Pulmonary artery endothelial cell (primary cell): Measurements from ENCODE around the gene AMACR. TPM values are rescaled to one million over a fixed set of nuclear protein-coding genes. Genes with fewer than 3 reads are reported as not detected.
"Not testable (repeated sequence)": the region's sequence is repeated elsewhere in the genome, so short reads cannot be mapped to it uniquely, and the experiment has no call there.

Experiments used
- DNase-seq: peaks from one replicate; pipeline ENCODE4 v3.0.0-alpha.2; 2011; ENCODE audit warnings: low read depth, low spot score
- total RNA-seq: library from RNA; depleted of rRNA; stranded (reverse); fragments of >200 nt; gene quantifications from 2 replicates; pipeline ENCODE4 v1.2.3, GENCODE V29; 2014

The AMACR gene
- total RNA-seq, 1 donor from 2014 or later = 8.9 TPM

GRCh38 chr5:34037726-34038125 lies 29.9 kb upstream of the AMACR start:
- no peak for DNase-seq

DNA sequence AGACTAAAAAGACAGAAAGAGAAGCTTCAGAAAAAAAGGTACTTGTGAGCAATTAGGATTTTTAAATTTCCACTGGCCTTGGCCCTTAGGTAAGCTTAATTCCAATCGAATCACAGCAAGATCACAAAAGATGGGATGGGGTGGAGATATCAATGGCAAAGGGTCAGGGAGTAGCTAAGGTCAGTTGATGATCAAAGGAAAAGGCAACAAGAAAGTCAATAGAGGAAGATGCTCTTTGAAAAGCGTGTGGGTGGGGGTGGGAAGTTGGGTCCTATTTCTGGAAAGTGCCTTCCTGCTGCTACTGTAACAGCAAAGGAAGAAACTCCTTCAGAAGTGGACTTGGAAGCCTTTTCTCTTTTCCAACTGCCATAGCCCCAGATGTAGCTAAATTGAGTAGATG lies 27.9 kb upstream of the AMACR start:
- no peak for DNase-seq

DNA sequence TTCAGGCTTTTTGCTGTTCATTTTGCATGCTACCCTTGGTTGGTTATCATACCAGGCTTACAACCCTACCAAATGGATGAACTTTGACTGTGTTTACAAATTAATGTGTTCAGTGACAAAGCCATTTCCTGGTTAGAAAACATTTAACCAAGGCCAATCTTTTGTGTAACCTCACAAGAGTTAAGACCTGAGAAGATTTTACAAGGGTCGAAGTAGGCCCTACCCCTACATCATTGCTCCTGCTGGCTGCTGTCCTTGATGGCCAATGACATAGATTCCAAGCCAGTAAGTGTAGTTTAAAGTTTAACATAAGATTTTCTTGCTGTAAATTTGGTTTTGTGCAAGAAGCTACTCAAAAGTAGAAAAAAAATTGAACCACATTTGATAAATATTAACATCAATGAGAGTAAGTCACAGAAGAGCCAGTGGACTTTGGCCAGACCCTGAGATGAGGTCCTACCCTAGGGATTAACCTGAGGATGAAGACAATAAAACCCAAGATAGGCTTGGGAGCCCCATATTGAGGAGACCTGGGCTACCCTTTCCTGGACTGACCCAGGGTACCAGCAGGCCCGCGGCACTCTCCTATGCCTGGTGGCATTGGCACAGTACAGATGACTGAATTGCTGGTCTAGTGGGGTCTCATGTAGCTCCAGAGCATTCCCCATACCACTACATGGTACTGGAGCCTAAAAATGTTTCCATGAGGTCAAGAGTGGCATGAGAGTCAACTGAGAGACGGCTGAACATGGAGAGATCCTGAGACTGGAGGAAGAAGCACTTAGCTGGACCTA lies 26.9 kb upstream of the AMACR start:
- no peak for DNase-seq

GRCh38 chr5:34031966-34032365 lies 24.1 kb upstream of the AMACR start:
- no peak for DNase-seq

GRCh38 chr5:34031117-34031516 lies 23.3 kb upstream of the AMACR start:
- no peak for DNase-seq

GRCh38 chr5:34030585-34030984 lies 22.7 kb upstream of the AMACR start:
- not testable (repeated sequence) for DNase-seq

- no peak for DNase-seq
Measured at GRCh38 chr5:34030048-34030447, 22.2 kb upstream of the AMACR start.

DNA sequence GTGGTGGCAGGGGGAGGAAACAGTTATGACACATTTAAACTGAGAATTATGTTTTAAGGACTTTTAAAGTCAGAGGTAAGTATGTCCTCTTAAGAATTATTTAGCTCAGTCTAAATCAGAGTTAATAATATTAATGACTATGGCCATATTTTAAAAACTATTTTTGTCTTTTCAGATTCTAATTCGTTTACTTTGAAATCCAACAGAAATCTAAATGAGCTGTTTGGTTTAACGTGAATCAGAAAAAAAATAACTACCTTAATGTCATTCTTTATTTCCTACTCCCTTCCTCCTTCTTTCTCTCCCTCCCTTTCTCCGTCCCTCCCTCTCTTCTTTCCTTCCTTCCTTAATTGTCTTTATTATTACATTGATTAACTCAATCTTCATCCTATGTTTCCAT lies 20.5 kb upstream of the AMACR start:
- no peak for DNase-seq

- DNase-seq = no peak
Measured at GRCh38 chr5:34026089-34026761, 18.4 kb upstream of the AMACR start.

- DNase-seq = no peak
Measured at GRCh38 chr5:34022121-34022705, 14.4 kb upstream of the AMACR start.

GRCh38 chr5:34021334-34021733 lies 13.5 kb upstream of the AMACR start:
- DNase-seq = no peak

- DNase-seq = no peak
Measured at GRCh38 chr5:34020726-34021125, 12.9 kb upstream of the AMACR start.

DNA sequence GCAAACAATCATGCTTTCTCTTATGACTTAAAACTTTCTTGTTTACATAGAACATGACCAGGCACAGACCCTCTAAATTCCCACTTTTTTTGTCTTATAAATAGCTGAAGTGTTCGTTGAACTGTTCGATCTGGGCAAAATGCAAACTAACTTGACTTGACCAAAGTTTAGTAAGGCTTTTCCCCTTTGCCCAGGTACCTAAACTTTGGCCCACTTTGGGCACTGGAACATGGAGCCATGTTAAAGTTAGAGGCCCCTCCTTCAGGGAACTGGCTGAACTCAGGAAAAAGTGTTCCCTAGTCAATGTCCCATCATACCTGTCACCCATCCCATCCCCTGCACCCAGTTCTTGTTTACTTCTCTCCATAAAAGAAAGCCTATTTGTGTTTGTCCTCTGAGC lies 9.4 kb upstream of the AMACR start:
- no peak for DNase-seq

- no peak for DNase-seq
Measured at GRCh38 chr5:34016750-34017149, 8.9 kb upstream of the AMACR start.

GRCh38 chr5:34016222-34016621 lies 8.4 kb upstream of the AMACR start:
- DNase-seq = no peak

GRCh38 chr5:34015120-34015822 lies 7.4 kb upstream of the AMACR start:
- no peak for DNase-seq

- DNase-seq = no peak
Measured at GRCh38 chr5:34014626-34015025, 6.8 kb upstream of the AMACR start.

GRCh38 chr5:34013547-34013946 lies 5.7 kb upstream of the AMACR start:
- no peak for DNase-seq

DNA sequence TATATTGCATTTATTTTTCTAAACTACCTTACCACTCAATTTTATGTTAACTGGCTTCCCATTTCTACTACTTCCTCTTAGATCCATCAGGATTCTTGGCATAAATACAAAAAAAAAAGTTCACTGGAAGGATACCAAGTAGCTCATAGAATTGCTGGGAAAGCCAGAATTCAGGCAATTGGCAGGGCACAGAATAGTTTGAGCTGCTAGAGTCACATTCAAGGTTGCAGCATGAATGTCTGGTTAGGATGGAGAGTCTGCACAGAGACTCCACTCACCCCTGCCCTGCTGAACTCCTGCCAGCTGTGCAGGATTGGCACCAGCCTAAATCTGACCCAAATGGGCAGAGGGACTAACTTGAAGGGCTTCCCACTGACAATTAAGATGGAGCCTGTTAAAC lies 4.9 kb upstream of the AMACR start:
- DNase-seq = no peak

DNA sequence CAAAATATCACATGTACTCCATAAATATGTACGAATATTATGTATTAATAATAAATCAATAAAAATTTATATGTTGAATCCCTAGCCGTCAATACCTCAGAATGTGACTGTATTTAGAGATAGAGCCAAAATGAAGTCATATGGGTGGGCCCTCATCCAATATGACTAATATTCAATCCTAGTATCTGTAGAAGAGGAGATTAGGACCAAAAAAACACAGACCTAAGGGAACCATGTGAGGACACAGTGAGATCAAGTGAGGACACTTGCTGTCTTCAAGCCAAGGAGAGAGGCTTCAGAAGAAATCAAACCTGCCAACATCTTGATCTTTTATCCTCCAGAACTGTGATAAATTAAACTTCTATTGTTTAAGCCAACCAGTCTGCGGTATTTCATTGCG lies 3.7 kb upstream of the AMACR start:
- DNase-seq = no peak

DNA sequence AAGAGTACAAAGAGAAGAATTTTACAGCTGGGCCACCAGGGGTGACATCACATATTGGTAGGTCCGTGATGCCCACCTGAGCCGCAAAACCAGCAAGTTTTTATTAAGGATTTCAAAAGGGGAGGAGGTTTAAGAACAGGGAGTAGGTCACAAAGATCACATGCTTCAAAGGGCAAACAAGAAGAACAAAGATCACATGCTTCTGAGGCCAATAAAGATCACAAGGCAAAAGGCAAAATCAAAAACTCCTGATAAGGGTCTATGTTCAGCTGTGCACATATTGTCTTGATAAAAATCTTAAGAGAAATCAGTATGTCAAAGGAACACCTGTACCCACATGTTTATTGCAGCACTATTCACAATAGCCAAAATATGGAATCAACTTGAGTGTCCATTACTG lies 2.3 kb upstream of the AMACR start:
- not testable (repeated sequence) for DNase-seq

- no peak for DNase-seq
Measured at GRCh38 chr5:34009610-34010009, 1.8 kb upstream of the AMACR start.
